Large intestine (tissue), 3 donors: ENCODE results near the gene FLYWCH1. TPM values are rescaled to one million over a fixed set of nuclear protein-coding genes. Genes with fewer than 3 reads are reported as not detected.
A peak's percentile ranks its signal among the peaks of the same experiment; 100 is the strongest.

ENCODE experiments used
- DNase-seq, 2 donors: peaks; one replicate each; pipeline versions ENCODE4 v3.0.0 to v3.0.0-alpha.2; 2013
- H3K27ac ChIP-seq: one replicate; pipeline ENCODE4 v1.5.1; 2013; ENCODE audit warnings: low read length
- H3K27me3 ChIP-seq: 2 replicates; pipeline ENCODE4 v1.6.1; 2013; ENCODE audit warnings: low read length; ENCODE audit not compliant: control insufficient read depth, insufficient read depth
- H3K36me3 ChIP-seq: 2 replicates; pipeline ENCODE4 v1.6.1; 2013; ENCODE audit warnings: low read length; ENCODE audit not compliant: control insufficient read depth, insufficient read depth
- H3K4me1 ChIP-seq: one replicate; pipeline ENCODE4 v1.6.1; 2013; ENCODE audit warnings: low read length; ENCODE audit not compliant: control insufficient read depth, insufficient read depth
- H3K4me3 ChIP-seq: one replicate; pipeline ENCODE4 v1.5.1; 2013; ENCODE audit warnings: low read length
- H3K9me3 ChIP-seq: one replicate; pipeline ENCODE4 v1.6.1; 2013; ENCODE audit warnings: mild to moderate bottlenecking, low read depth, low read length, moderate library complexity; ENCODE audit not compliant: control insufficient read depth
- WGBS: methylation state at CpG from one replicate; pipeline ENCODE4 v1.1.5; 2013; ENCODE audit warnings: low lambda C conversion rate; ENCODE audit not compliant: insufficient coverage; 5-methylcytosine and 5-hydroxymethylcytosine counted together
- polyA plus RNA-seq: library from polyadenylated mRNA; unstranded; fragments of 120-200 nt; gene quantifications from one replicate; pipeline ENCODE4 v1.2.1, GENCODE V29; 2013

FLYWCH1 gene
- polyA plus RNA-seq, 1 donor = 22.0 TPM

- H3K27me3 ChIP-seq = peaks cover 7% of the 10 kb centered on the region
- no CpG with 5 or more reads among the region's 16 CpGs for WGBS
- H3K4me1 ChIP-seq = peaks cover 5% of the 10 kb centered on the region
- no peak overlapping the region for H3K4me3 ChIP-seq
- H3K27ac ChIP-seq = no peak overlapping the region
- H3K9me3 ChIP-seq = peaks cover 6% of the 10 kb centered on the region
- peaks cover 3% of the 10 kb centered on the region for H3K36me3 ChIP-seq
- no peak for DNase-seq
Observed at GRCh38 chr16:2950773-2951172, 39.0 kb downstream of the FLYWCH1 start.

DNA sequence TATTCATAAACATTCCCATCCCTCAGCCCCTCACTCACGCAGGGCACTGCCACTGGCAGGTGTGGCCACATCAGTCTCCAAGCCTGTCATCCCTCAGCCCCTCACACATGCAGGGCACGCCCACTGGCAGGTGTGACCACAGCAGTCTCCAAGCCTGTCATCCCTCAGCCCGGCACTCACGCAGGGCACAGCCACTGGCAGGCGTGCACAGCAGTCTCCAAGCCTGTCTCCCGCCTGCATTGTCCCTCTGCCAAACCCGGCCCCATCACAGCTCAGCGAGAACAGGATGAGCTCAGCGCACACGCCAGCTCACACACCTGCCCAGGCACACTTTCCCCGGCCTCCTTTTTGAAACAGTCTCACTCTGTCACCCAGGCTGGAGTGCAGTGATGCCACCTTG lies 40.9 kb downstream of the FLYWCH1 start:
- no peak overlapping the region for H3K4me3 ChIP-seq
- peaks cover 8% of the 10 kb centered on the region for H3K9me3 ChIP-seq
- H3K36me3 ChIP-seq = no peaks in the 10 kb centered on the region
- DNase-seq = no peak
- H3K27ac ChIP-seq = no peak overlapping the region
- peaks cover 12% of the 10 kb centered on the region for H3K27me3 ChIP-seq
- WGBS = no CpG with 5 or more reads among the region's 11 CpGs
- H3K4me1 ChIP-seq = peaks cover 13% of the 10 kb centered on the region

DNA sequence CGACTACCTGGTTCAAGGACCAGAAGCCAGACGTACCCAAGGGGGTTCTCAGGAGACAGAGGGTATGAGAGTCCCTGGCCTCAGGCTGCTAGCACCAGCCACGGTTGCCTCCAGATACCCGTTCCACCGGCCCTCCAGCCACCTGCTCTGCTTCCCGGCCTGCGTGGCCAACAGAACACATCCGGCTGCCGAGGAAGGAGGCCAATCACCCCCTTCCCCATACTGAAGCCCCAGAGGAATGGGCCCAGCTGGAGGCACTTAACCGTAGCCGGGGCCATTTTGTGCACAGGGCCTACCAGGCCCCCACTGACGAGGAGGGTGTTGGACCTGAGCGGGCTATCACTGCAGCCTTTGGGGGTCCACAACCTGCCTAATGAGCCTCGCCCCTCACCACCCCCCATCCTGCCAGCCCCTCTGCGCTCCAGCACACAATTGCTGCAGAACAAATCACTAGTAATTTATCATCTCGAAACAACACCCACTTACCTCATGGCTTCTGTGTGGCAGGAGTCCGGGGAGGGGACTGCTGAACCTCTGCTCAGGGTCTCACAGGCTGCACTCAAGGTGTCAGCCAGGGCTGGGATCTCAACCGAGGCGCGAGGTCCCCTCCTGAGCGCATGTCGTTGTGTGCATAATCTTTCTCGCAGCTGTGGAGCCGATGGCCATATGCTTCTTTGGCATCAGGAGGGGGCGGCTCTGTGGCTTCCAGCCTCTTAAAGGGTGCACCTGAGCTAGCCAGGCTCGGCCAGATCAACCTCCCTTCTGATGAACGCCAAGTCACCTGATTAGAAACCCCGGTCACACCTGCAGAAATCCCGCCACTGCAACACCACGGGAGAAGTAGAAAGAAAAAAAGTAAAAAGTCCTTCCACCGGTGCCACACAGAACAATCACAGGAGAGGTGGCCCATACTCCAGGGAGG lies 42.2 kb downstream of the FLYWCH1 start:
- H3K4me1 ChIP-seq = peaks cover 13% of the 10 kb centered on the region
- WGBS = no CpG with 5 or more reads among the region's 31 CpGs
- no peak overlapping the region for H3K27ac ChIP-seq
- DNase-seq = no peak
- no peak overlapping the region for H3K4me3 ChIP-seq
- H3K36me3 ChIP-seq = no peaks in the 10 kb centered on the region
- peaks cover 13% of the 10 kb centered on the region for H3K27me3 ChIP-seq
- peaks cover 8% of the 10 kb centered on the region for H3K9me3 ChIP-seq

- WGBS = no CpG with 5 or more reads among the region's 26 CpGs
- Histone ChIP-seq H3K4me3 (peak overlapping the region; percentile 13), H3K9me3 (peaks cover 8% of the 10 kb centered on the region), H3K36me3 (no peaks in the 10 kb centered on the region), H3K4me1 (peaks cover 13% of the 10 kb centered on the region), H3K27me3 (peaks cover 18% of the 10 kb centered on the region), H3K27ac (peak overlapping the region; percentile 32)
- DNase-seq = peak in 1 of 2 donors; percentile 43
Observed at GRCh38 chr16:2954656-2955381, 43.1 kb downstream of the FLYWCH1 start.

GRCh38 chr16:2955438-2955778 lies 43.7 kb downstream of the FLYWCH1 start:
- Histone ChIP-seq H3K9me3 (peaks cover 8% of the 10 kb centered on the region), H3K4me3 (no peak overlapping the region), H3K27ac (peak overlapping the region; percentile 32), H3K4me1 (peaks cover 13% of the 10 kb centered on the region), H3K27me3 (peaks cover 20% of the 10 kb centered on the region), H3K36me3 (no peaks in the 10 kb centered on the region)
- DNase-seq = no peak
- no CpG with 5 or more reads among the region's 10 CpGs for WGBS

- H3K4me3 ChIP-seq = no peak overlapping the region
- no peak overlapping the region for H3K27ac ChIP-seq
- no peaks in the 10 kb centered on the region for H3K36me3 ChIP-seq
- no CpG with 5 or more reads among the region's 21 CpGs for WGBS
- peaks cover 13% of the 10 kb centered on the region for H3K4me1 ChIP-seq
- no peak for DNase-seq
- peaks cover 24% of the 10 kb centered on the region for H3K27me3 ChIP-seq
- H3K9me3 ChIP-seq = peaks cover 6% of the 10 kb centered on the region
Observed at GRCh38 chr16:2955779-2956578, 44.2 kb downstream of the FLYWCH1 start.

GRCh38 chr16:2956579-2956956 lies 44.8 kb downstream of the FLYWCH1 start:
- DNase-seq = no peak
- no peaks in the 10 kb centered on the region for H3K36me3 ChIP-seq
- no CpG with 5 or more reads among the region's 11 CpGs for WGBS
- no peak overlapping the region for H3K4me3 ChIP-seq
- peaks cover 25% of the 10 kb centered on the region for H3K27me3 ChIP-seq
- H3K4me1 ChIP-seq = peaks cover 13% of the 10 kb centered on the region
- peaks cover 6% of the 10 kb centered on the region for H3K9me3 ChIP-seq
- H3K27ac ChIP-seq = no peak overlapping the region

GRCh38 chr16:2959206-2959605 lies 47.5 kb downstream of the FLYWCH1 start:
- 40% methylated on average over 1 of the region's 10 CpGs for WGBS
- Histone ChIP-seq H3K4me3 (no peak overlapping the region), H3K4me1 (peaks cover 23% of the 10 kb centered on the region), H3K27me3 (peaks cover 51% of the 10 kb centered on the region), H3K36me3 (no peaks in the 10 kb centered on the region), H3K9me3 (peaks cover 16% of the 10 kb centered on the region), H3K27ac (no peak overlapping the region)
- DNase-seq = no peak

GRCh38 chr16:2960183-2961010 lies 48.7 kb downstream of the FLYWCH1 start:
- H3K27me3 ChIP-seq = peaks cover 57% of the 10 kb centered on the region
- H3K9me3 ChIP-seq = peaks cover 18% of the 10 kb centered on the region

More at GRCh38 chr16:2960183-2961010, 48.7 kb downstream of the FLYWCH1 start:
- Histone ChIP-seq H3K4me3 (no peak overlapping the region), H3K27ac (no peak overlapping the region), H3K4me1 (peaks cover 27% of the 10 kb centered on the region), H3K36me3 (no peaks in the 10 kb centered on the region)
- DNase-seq = no peak
- WGBS = no CpG with 5 or more reads among the region's 17 CpGs
